GM23248 (cell line): ENCODE results near the gene TRPM2. TPM values are rescaled to one million over a fixed set of nuclear protein-coding genes. Genes with fewer than 3 reads are reported as not detected.
A peak's percentile ranks its signal among the peaks of the same experiment; 100 is the strongest.

Source experiments
- DNase-seq: peaks from one replicate; pipeline ENCODE4 v3.0.0-alpha.2; 2015
- H2AFZ ChIP-seq: fragments of 200-600 bp; sonication (generic); 2 replicates; pipeline ENCODE4 v1.6.1; 2016; ENCODE audit warnings: antibody characterized with exemption
- H3F3A ChIP-seq: fragments of 200-600 bp; sonication (generic); 2 replicates; pipeline ENCODE4 v1.6.1; 2016; ENCODE audit warnings: mild to moderate bottlenecking, antibody characterized with exemption, mixed run types; ENCODE audit not compliant: insufficient read depth
- H3K27ac ChIP-seq: fragments of 200-600 bp; sonication (generic); 2 replicates; pipeline ENCODE4 v1.5.1; 2016; ENCODE audit warnings: mild to moderate bottlenecking
- H3K27me3 ChIP-seq: fragments of 200-600 bp; sonication (generic); replicated peaks from 2 replicates; pipeline ENCODE4 v1.6.1; 2016; ENCODE audit warnings: mild to moderate bottlenecking; ENCODE audit not compliant: insufficient read depth
- H3K36me3 ChIP-seq: fragments of 200-600 bp; sonication (generic); 2 replicates; pipeline ENCODE4 v1.6.1; 2016; ENCODE audit warnings: low read depth, mild to moderate bottlenecking
- H3K4me1 ChIP-seq: fragments of 200-600 bp; sonication (generic); 2 replicates; pipeline ENCODE4 v1.6.1; 2016; ENCODE audit warnings: mild to moderate bottlenecking; ENCODE audit not compliant: insufficient read depth
- H3K4me2 ChIP-seq: fragments of 200-600 bp; sonication (generic); one replicate; pipeline ENCODE4 v1.6.1; 2016; ENCODE audit warnings: mild to moderate bottlenecking; ENCODE audit not compliant: unreplicated experiment
- H3K4me3 ChIP-seq: fragments of 200-600 bp; sonication (generic); 2 replicates; pipeline ENCODE4 v1.5.1; 2016; ENCODE audit warnings: mild to moderate bottlenecking
- H3K79me2 ChIP-seq: fragments of 200-600 bp; sonication (generic); 2 replicates; pipeline ENCODE4 v1.6.1; 2016; ENCODE audit warnings: mild to moderate bottlenecking; ENCODE audit not compliant: insufficient read depth
- H3K9ac ChIP-seq: fragments of 200-600 bp; sonication (generic); 2 replicates; pipeline ENCODE4 v1.6.1; 2016; ENCODE audit warnings: mild to moderate bottlenecking
- H3K9me2 ChIP-seq: fragments of 200-600 bp; sonication (generic); 2 replicates; pipeline ENCODE4 v1.6.1; 2016; ENCODE audit warnings: mixed run types, mild to moderate bottlenecking, moderate library complexity; ENCODE audit not compliant: insufficient read depth
- H3K9me3 ChIP-seq: fragments of 200-600 bp; sonication (generic); one replicate; pipeline ENCODE4 v1.6.1; 2017; ENCODE audit warnings: low read depth
- H4K20me1 ChIP-seq: fragments of 200-600 bp; sonication (generic); 2 replicates; pipeline ENCODE4 v1.6.0; 2016; ENCODE audit not compliant: insufficient read depth
- EZH2 ChIP-seq: fragments of 200-600 bp; sonication (generic); IDR thresholded peaks from 2 replicates; pipeline ENCODE4 v1.6.1; 2018; ENCODE audit warnings: antibody characterized with exemption, mild to moderate bottlenecking; ENCODE audit not compliant: insufficient read depth, poor library complexity, severe bottlenecking
- EZH2phosphoT487 ChIP-seq: fragments of 200-600 bp; sonication (generic); IDR thresholded peaks from 2 replicates; pipeline ENCODE4 v1.6.1; 2018; ENCODE audit warnings: antibody characterized with exemption, moderate library complexity, mild to moderate bottlenecking, low read depth; ENCODE audit not compliant: insufficient read depth
- WGBS, 2 experiments: methylation state at CpG; one replicate each; pipeline ENCODE4 v1.1.6; 2015 to 2017; ENCODE audit warnings: low lambda C conversion rate in 2 of 2, low coverage in 1 of 2; ENCODE audit errors: missing lambda C conversion rate in 2 of 2; 5-methylcytosine and 5-hydroxymethylcytosine counted together
- in situ Hi-C: fragments of 300-500 bp; cut with MboI; formaldehyde crosslinking; loops from 2 replicates; pipeline ENCODE4 v1.15.0; 2020
- polyA plus RNA-seq: library from polyadenylated mRNA; unstranded; fragments of >200 nt; fragmentation: Nextera tagmentation; extraction: Ambion mirVana; gene quantifications from 2 replicates; pipeline ENCODE4 v1.2.1, GENCODE V29; 2016
- total RNA-seq: library from RNA; depleted of rRNA; stranded (reverse); fragments of >200 nt; shearing (Covaris generic); gene quantifications from 2 replicates; pipeline ENCODE4 v1.2.3, GENCODE V29; 2014

TRPM2 gene
- total and polyA plus RNA-seq, 2 experiments from 2014 or later = 0.22 TPM; not detected in 1

GRCh38 chr21:44368711-44369446 lies 15.5 kb downstream of the TRPM2 start:
- H3K27ac ChIP-seq = no peak overlapping the region
- no peaks in the 10 kb centered on the region for H3F3A ChIP-seq
- H3K79me2 ChIP-seq = no peaks in the 10 kb centered on the region
- H3K36me3 ChIP-seq = no peaks in the 10 kb centered on the region
- no peaks in the 10 kb centered on the region for H3K4me1 ChIP-seq
- no peaks in the 10 kb centered on the region; the same call in 1 of the 2 replicates for H3K27me3 ChIP-seq
- WGBS, 2 experiments = 27 to 28% methylated on average over 30 to 34 of the region's 35 CpGs
- TF ChIP-seq EZH2phosphoT487 = no peak
- no peak for TF ChIP-seq EZH2
- no peak overlapping the region for H3K9ac ChIP-seq
- H3K9me2 ChIP-seq = no peaks in the 10 kb centered on the region
- no peaks in the 10 kb centered on the region for H3K9me3 ChIP-seq
- in situ Hi-C loops = no loop called here
- no peaks in the 10 kb centered on the region for H4K20me1 ChIP-seq
- no peak overlapping the region for H3K4me2 ChIP-seq
- no peak for DNase-seq
- H2AFZ ChIP-seq = no peak overlapping the region
- no peak overlapping the region for H3K4me3 ChIP-seq

GRCh38 chr21:44370027-44370735 lies 16.8 kb downstream of the TRPM2 start:
- Histone ChIP-seq H3K79me2 (no peaks in the 10 kb centered on the region), H3K9ac (no peak overlapping the region), H3K4me1 (no peaks in the 10 kb centered on the region), H3K4me2 (no peak overlapping the region), H3K27ac (no peak overlapping the region), H3K36me3 (no peaks in the 10 kb centered on the region), H4K20me1 (no peaks in the 10 kb centered on the region), H3K27me3 (no peaks in the 10 kb centered on the region; the same call in 1 of the 2 replicates), H2AFZ (no peak overlapping the region), H3K4me3 (no peak overlapping the region), H3K9me3 (no peaks in the 10 kb centered on the region), H3K9me2 (no peaks in the 10 kb centered on the region), H3F3A (no peaks in the 10 kb centered on the region)
- no peak for TF ChIP-seq EZH2phosphoT487
- TF ChIP-seq EZH2 = no peak
- in situ Hi-C loops = no loop called here
- DNase-seq = peak; percentile 61
- 31 to 35% methylated on average over 22 to 29 of the region's 29 CpGs for WGBS, 2 experiments

- 81 to 82% methylated on average over 16 to 37 of the region's 37 CpGs for WGBS, 2 experiments
- DNase-seq = no peak
- TF ChIP-seq EZH2 (no peak), EZH2phosphoT487 (no peak)
- no peaks in the 10 kb centered on the region for H3F3A ChIP-seq
- no peak overlapping the region for H3K27ac ChIP-seq
- no peak overlapping the region for H2AFZ ChIP-seq
- no peaks in the 10 kb centered on the region for H3K9me3 ChIP-seq
- no peak overlapping the region for H3K9ac ChIP-seq
- H3K4me1 ChIP-seq = no peaks in the 10 kb centered on the region
- no peaks in the 10 kb centered on the region; the same call in 1 of the 2 replicates for H3K27me3 ChIP-seq
- H3K79me2 ChIP-seq = no peaks in the 10 kb centered on the region
- H4K20me1 ChIP-seq = no peaks in the 10 kb centered on the region
- no peaks in the 10 kb centered on the region for H3K9me2 ChIP-seq
- H3K4me2 ChIP-seq = no peak overlapping the region
- in situ Hi-C loops = no loop called here
- no peak overlapping the region for H3K4me3 ChIP-seq
- no peaks in the 10 kb centered on the region for H3K36me3 ChIP-seq
Observed at GRCh38 chr21:44370786-44371410, 17.5 kb downstream of the TRPM2 start.

- DNase-seq = no peak
- in situ Hi-C loops = no loop called here
- Histone ChIP-seq H4K20me1 (no peaks in the 10 kb centered on the region), H3K4me1 (no peaks in the 10 kb centered on the region), H3K9me3 (no peaks in the 10 kb centered on the region), H3K27me3 (no peaks in the 10 kb centered on the region; the same call in 1 of the 2 replicates), H3K36me3 (no peaks in the 10 kb centered on the region), H3K9ac (no peak overlapping the region), H3K9me2 (no peaks in the 10 kb centered on the region), H3K4me3 (no peak overlapping the region), H3K4me2 (no peak overlapping the region), H2AFZ (no peak overlapping the region), H3F3A (no peaks in the 10 kb centered on the region), H3K79me2 (no peaks in the 10 kb centered on the region), H3K27ac (no peak overlapping the region)
- TF ChIP-seq EZH2phosphoT487 = no peak
- no peak for TF ChIP-seq EZH2
- WGBS, 2 experiments = 66 to 72% methylated on average over 6 of the region's 6 CpGs
Observed at GRCh38 chr21:44371596-44371995, 18.2 kb downstream of the TRPM2 start.
